Retinal pigment epithelial cell (primary cell): ENCODE results near the gene PHGDH.
"Not testable (repeated sequence)": the region's sequence is repeated elsewhere in the genome, so short reads cannot be mapped to it uniquely, and the experiment has no call there.

ENCODE experiments used
- DNase-seq: peaks from one replicate; pipeline ENCODE4 v3.0.0-alpha.2; 2010; ENCODE audit warnings: low read depth
- H3K4me3 ChIP-seq: 2 replicates; pipeline ENCODE4 v1.5.1; 2011; ENCODE audit warnings: mild to moderate bottlenecking, low read length, control low read depth, moderate library complexity
- CTCF ChIP-seq: conservative IDR thresholded peaks from 2 replicates; pipeline ENCODE4 v1.5.1; 2011; ENCODE audit warnings: low read depth, low read length, control low read depth, inconsistent platforms

Gene PHGDH

GRCh38 chr1:119681560-119681959 lies 30.2 kb upstream of the PHGDH start:
- DNase-seq: no peak
- TF ChIP-seq CTCF: no peak

GRCh38 chr1:119682141-119682540 lies 29.6 kb upstream of the PHGDH start:
- no peak for TF ChIP-seq CTCF
- no peak for DNase-seq
- no peak overlapping the region for H3K4me3 ChIP-seq

More at GRCh38 chr1:119681560-119681959, 30.2 kb upstream of the PHGDH start:
- no peak overlapping the region for H3K4me3 ChIP-seq

- TF ChIP-seq CTCF: no peak
- no peak overlapping the region for H3K4me3 ChIP-seq
Observed at GRCh38 chr1:119683893-119684292, 27.8 kb upstream of the PHGDH start.

GRCh38 chr1:119686661-119687060 lies 25.1 kb upstream of the PHGDH start:
- no peak overlapping the region for H3K4me3 ChIP-seq
- no peak for TF ChIP-seq CTCF
- no peak for DNase-seq

More at GRCh38 chr1:119683893-119684292, 27.8 kb upstream of the PHGDH start:
- no peak for DNase-seq

GRCh38 chr1:119687434-119688079 lies 24.2 kb upstream of the PHGDH start:
- no peak for TF ChIP-seq CTCF
- no peak overlapping the region for H3K4me3 ChIP-seq
- no peak for DNase-seq

GRCh38 chr1:119688810-119689209 lies 22.9 kb upstream of the PHGDH start:
- TF ChIP-seq CTCF: no peak
- DNase-seq: no peak
- H3K4me3 ChIP-seq: no peak overlapping the region

GRCh38 chr1:119689511-119689910 lies 22.2 kb upstream of the PHGDH start:
- DNase-seq: no peak
- TF ChIP-seq CTCF: no peak
- no peak overlapping the region for H3K4me3 ChIP-seq

- H3K4me3 ChIP-seq: not testable (repeated sequence)
Observed at GRCh38 chr1:119696863-119697262, 14.9 kb upstream of the PHGDH start.

More at GRCh38 chr1:119696863-119697262, 14.9 kb upstream of the PHGDH start:
- DNase-seq: not testable (repeated sequence)
